GM12873 (cell line): Measurements from ENCODE around the gene CSRP1.

Experiments used
- TF ChIP-seq, protein P1 (sequence below): IDR thresholded peaks from 2 replicates; pipeline ENCODE4 v1.5.1; 2012; ENCODE audit warnings: low read depth, mild to moderate bottlenecking, moderate library complexity, low read length, control low read depth; ENCODE audit not compliant: insufficient read depth; ENCODE audit errors: missing control alignments

Gene CSRP1

DNA sequence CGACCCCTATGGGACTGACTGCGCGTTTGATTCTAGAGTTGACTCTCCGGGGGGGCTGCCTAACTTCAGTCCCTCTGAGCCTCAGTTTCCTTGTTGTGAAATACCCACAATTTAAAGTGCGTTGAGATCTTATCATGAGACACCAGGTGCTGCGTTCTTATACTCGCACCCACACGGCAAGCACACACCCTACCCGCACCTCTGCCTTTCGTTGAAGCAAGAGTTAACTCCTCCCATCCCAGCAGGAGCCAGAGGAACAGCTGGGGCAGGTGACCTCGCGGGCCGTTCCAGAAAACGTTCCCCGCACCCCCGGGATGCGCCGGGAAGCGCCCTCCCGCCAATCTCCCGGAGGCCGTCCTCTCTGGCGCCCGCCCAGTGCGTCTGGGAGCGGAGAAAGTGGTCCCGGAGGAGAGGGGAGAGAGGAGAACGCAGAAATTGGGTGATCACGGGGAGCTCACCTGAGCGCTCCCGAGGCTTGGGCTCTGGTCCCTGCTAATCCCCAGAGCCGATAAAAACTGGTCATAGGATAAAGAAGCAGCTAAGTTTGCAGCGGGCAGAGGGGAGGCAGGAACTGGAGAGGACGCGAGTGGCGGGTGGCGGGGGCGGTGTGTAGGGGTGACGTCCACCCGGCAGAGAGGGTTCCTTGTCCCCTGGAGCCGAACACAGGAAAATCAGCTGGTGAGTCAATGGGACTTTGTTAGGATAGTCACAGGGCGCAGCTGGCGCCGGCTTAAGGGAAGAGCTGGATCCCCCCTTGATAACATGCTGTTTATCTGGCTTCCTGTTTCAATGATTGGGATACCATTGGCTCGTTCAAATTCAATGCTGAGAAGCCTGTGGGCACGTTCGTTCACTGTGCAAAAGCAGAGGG, 32.9 kb upstream of the CSRP1 start:
- TF ChIP-seq, protein P1, sequence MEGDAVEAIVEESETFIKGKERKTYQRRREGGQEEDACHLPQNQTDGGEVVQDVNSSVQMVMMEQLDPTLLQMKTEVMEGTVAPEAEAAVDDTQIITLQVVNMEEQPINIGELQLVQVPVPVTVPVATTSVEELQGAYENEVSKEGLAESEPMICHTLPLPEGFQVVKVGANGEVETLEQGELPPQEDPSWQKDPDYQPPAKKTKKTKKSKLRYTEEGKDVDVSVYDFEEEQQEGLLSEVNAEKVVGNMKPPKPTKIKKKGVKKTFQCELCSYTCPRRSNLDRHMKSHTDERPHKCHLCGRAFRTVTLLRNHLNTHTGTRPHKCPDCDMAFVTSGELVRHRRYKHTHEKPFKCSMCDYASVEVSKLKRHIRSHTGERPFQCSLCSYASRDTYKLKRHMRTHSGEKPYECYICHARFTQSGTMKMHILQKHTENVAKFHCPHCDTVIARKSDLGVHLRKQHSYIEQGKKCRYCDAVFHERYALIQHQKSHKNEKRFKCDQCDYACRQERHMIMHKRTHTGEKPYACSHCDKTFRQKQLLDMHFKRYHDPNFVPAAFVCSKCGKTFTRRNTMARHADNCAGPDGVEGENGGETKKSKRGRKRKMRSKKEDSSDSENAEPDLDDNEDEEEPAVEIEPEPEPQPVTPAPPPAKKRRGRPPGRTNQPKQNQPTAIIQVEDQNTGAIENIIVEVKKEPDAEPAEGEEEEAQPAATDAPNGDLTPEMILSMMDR = no peak

DNA sequence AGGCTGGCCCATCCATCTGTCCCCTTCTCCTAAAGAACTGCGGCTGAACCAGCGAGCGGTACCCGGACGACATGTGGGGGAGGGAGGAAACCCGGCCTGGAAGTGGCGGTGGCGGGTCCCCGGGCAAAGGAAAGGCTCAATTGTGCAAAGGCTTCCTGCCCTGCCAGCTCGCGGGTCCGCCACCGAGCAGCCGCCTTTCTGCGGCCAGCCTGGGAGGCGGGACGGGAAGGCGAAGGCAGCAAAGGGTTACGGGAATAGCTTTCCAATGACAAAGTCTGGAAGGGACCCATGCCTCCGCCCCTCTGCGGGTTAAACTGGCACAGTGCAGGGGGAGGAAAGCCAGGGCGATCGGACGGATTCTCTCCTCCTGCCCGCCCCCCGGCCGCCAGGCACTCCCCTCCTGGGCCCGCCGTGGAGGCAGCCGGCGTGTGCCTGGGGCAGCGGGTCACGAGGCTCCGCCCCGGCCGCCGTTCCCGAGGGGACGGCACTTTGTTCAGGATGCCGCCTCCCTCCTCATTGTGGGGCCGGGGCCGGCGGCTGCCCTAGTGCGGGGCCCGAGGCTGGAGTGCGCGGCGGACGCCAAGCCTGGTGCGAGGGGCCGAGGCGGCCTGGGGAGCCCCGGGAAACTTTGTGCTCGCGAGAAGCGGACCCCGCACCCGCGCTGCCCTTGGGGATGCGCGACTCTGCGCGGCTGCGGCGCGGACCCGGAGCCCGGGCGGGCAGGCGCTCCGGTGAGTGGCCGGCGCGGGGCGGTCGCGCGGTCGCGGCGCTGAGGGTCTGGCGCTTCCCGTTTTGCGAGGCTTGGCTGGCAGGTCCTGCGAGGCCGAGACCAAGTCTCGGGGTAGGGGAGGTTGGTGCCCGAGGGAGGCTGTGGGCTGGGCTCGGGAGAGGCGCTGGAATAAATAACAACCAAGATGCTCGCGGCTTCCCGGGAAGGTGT, 32.0 kb upstream of the CSRP1 start, which contains the start of gene NAV1:
Gene NAV1, plus strand, starts transcription at position 516 of the 940 bp plus-strand sequence. CDS start 83,758 bp downstream, outside the sequence.
- TF ChIP-seq, protein P1 = no peak

DNA sequence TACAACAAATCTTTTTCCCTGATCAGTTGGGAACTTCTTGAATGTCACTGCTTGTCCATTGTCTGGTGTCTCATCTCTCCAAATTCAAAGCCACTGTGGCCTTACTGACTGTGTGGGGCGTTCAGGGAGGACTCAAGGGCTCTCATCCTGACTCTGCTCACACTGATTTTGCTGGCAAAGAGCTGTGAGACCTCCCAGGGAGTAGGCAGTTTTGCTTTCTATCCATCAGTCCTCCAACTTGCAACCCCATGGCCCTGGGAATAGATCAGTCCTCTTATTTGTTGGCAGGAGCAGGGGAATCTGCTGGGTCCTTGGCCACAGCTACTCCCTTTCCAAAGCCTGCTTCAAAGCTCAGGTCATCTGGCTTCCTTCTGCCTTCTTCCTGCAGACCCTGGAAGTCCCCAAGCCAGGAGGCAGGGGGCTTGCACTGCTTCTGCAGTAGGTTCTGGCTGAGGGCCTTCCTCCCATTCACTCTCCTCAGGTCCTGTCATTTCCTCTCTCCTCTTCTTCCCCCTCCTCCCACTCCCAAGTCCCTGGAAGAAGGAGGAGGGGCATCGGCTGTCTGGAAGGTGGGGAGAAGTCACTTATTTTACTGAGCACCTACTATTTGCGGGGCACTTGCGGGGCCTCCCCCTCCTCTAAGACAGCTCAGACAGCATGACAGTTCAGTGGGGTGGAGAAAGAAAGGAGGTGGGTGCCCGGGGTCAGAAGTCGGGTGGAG, 31.1 kb upstream of the CSRP1 start:
- TF ChIP-seq, protein P1 = no peak

DNA sequence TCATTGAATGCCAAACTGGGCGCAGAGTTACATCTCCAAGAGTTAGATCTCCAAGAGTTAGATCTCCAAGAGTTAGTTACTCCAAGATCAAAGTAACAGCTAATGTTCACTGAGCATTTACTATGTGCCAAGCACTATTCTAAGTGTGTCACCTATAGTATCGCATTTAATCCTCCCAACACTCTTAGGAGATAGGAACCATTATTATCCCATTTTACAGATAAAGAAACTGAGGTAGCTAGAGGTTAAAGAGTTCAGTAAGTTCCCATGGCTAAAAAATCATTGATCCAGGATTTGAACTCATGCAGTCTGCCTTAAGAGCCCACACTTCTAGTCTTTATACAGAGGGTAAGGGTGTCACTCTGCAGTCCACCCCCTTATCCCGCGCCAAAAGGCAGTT, 30.5 kb upstream of the CSRP1 start:
- TF ChIP-seq, protein P1 = no peak

DNA sequence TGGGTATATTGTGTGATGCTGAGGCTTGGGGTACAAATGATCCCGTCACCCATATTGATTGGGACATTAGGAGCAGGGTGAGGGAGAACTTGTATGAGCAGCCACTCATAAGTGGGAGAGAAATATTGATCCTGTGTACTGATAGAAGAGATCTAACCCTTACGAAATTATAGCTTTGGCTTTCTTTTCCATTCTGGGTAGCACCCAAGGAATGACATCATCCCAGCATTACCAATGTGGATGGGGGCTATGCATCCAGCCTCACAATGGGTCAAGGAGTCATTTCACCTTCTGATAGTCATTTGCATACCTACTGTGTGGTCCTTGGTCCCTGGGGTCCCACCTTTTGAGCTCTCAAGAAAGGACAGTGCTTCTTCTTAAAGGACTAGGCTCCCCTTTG, 30.1 kb upstream of the CSRP1 start:
- TF ChIP-seq, protein P1 = no peak

DNA sequence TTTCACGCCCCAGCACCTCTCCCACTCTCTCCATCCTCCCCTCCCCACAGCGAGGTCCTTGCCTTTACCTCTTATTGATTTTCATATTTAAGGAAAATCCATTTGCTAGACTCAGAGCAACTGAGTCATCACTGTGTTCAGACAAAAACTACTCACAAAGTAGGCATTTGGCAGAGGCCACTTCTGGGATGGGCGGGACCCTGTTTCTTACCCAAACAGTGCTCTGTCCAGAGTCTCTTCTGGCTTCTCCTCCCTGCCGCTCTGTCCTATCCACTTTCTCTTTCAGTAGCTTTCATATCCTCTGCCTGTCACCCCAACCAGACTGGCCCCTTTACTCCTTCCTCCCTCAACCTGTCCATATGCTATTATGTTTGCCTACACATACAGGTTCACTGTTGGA, 29.6 kb upstream of the CSRP1 start:
- TF ChIP-seq, protein P1 = no peak
